Activated naive CD4-positive, alpha-beta T cell treated with anti-CD3 and anti-CD28 coated beads, Interleukin-2, amount 50 U/mL, for 72 hours (primary cell): ENCODE data around the gene THRB. TPM values are rescaled to one million over a fixed set of nuclear protein-coding genes. Genes with fewer than 3 reads are reported as not detected.

Experiments used
- ATAC-seq, 2 donors: fragments of 150-1000 bp; cut with Tn5 transposase; 2 replicates each; pipeline ENCODE4 v1.10.0; 2021; ENCODE audit warnings: mild to moderate bottlenecking in 2 of 2, moderate library complexity in 2 of 2
- DNase-seq, 2 donors: peaks; one replicate each; pipeline ENCODE4 v3.0.0; 2021 to 2022; ENCODE audit warnings: low spot score in 2 of 2
- H3K27ac Mint-ChIP-seq, 2 donors: one replicate each; pipeline ENCODE4 v1.8.0; 2022; ENCODE audit warnings: mild to moderate bottlenecking in 2 of 2, mixed read lengths in 2 of 2
- H3K36me3 Mint-ChIP-seq, 2 donors: one replicate each; pipeline ENCODE4 v1.8.0; 2022; ENCODE audit warnings: mixed read lengths in 2 of 2
- H3K9me3 Mint-ChIP-seq, 2 donors: one replicate each; pipeline ENCODE4 v1.8.0; 2022; ENCODE audit warnings: mixed read lengths in 2 of 2
- total RNA-seq, 2 donors: library from RNA; stranded (reverse); gene quantifications; one replicate each; pipeline ENCODE4 v1.2.3, GENCODE V29; 2022

THRB gene
- total RNA-seq, 2 donors from 2014 or later, result not detected

DNA sequence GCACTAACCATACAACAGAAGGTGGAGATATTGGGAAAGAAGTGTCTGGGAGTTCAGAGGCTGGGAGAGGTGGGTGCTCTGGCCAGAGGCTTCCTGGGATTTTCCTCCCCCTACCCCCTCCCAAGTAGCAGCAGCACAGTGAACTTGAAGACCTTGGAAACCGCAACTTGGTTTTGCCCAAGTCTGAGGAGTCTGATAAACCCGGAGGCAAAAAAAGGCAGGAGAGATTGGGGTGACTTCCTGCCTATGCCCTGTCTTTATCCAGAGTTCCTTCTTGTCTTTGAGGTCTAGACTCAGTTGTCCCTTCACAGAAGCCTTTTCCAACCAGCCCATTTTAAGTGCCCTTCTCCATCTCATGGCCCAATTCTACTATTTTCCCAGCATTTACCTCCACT is 25.4 kb upstream of the THRB start:
- Mint-ChIP-seq H3K27ac (no peak overlapping the region), H3K9me3 (peaks cover 0 to 5% of the 10 kb centered on the region in 2 donors), H3K36me3 (peaks cover 8 to 15% of the 10 kb centered on the region in 2 donors)
- DNase-seq, result no peak
- no peak for ATAC-seq

DNA sequence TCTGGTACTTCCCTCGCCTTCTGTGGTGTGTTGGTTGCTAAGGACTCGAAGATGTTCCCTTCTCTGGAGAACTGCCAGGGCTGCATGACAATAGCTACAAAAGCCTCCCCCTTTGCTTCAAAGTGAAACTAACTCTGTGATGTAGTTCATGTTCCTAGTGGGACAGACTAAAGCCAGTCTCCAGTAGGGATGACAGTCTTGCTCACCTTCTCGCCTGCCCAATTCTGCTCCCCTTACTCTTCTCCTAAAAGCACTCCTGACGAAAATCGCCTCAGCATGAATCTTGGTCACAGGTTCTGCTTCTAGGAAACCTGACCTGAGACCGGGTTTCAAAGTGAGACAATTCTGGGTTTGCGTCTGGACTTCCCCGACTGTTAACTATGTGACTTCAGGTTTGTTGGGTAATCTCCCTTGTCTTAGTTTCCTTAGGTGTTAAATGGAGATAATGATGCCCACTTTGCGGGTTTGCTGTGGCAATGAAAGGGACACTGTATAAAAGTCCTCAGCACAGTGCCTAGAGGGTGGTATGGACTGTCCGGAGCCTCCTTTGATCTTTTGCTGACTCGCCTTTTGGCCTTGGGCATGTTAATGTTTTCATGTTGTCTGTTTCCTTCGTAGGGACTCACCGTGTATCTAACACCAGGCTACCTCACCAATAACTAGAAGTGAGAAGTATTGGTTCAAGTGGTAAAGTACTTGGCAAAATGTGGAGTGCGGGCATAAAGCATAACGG is 24.9 kb upstream of the THRB start:
- Mint-ChIP-seq H3K9me3 (peaks cover 0 to 5% of the 10 kb centered on the region in 2 donors), H3K27ac (no peak overlapping the region), H3K36me3 (peaks cover 8 to 15% of the 10 kb centered on the region in 2 donors)
- no peak for ATAC-seq
- no peak for DNase-seq

DNA sequence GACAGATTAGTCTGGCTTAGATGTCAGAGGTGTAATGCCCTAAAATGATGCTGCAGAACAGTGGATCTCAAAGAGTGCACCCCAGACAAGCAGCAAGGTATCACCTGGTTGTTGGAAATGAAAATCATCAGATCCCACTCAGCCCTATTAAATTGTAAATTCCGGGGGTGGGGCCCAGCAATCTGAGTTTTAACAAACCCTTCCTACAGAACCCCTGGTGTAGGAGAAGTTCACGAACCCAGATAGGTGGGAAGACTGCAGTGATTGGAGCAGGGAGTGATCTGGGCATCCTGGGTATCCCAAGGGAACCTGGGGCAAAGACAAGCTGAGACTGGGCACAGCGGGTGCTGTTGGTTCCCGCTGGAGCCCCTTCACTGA is 24.3 kb upstream of the THRB start:
- H3K9me3 Mint-ChIP-seq, result peaks cover 0 to 5% of the 10 kb centered on the region in 2 donors
- H3K36me3 Mint-ChIP-seq, result peaks cover 8 to 15% of the 10 kb centered on the region in 2 donors
- no peak overlapping the region for H3K27ac Mint-ChIP-seq
- ATAC-seq, result no peak
- no peak for DNase-seq

GRCh38 chr3:24514119-24514518 is 19.5 kb upstream of the THRB start:
- H3K36me3 Mint-ChIP-seq, result no peaks in the 10 kb centered on the region
- peaks cover 0 to 4% of the 10 kb centered on the region in 2 donors for H3K9me3 Mint-ChIP-seq
- ATAC-seq (no peak), DNase-seq (no peak)
- no peak overlapping the region for H3K27ac Mint-ChIP-seq

- peaks cover 2 to 4% of the 10 kb centered on the region in 2 donors for H3K9me3 Mint-ChIP-seq
- no peak overlapping the region for H3K27ac Mint-ChIP-seq
- ATAC-seq (no peak), DNase-seq (no peak)
- H3K36me3 Mint-ChIP-seq, result no peaks in the 10 kb centered on the region
Observed at GRCh38 chr3:24513463-24513862, 18.8 kb upstream of the THRB start.

DNA sequence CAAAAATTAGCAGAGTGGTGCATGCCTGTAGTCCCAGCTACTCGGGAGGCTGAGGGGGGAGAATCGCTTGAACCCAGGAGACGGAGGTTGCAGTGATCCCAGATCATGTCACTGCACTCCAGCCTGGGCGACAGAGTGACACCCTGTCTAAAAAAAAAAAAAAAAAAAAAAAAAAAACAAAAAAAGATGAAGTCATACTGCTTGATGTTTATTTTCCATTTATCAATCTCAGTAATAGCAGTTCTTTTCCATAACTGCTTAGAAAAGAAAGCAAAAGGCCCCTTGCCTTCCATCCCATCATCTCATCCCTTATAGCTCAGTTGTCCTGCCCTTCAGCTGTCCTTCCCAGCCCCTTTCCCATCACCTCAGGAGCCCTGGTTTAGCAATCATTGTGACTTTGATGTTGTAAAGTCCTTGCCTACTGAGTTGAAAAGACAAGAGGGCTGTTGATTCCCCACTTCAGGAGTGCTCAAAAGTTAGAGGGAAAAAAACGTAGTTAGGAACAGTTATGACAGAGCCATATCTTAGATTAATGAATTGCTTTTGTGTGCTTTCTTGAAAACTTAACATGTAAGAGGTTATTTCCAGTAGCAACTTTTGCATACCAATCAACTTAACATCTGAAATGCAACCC is 18.0 kb upstream of the THRB start:
- ATAC-seq (no peak), DNase-seq (no peak)
- Mint-ChIP-seq H3K36me3 (no peaks in the 10 kb centered on the region), H3K9me3 (peaks cover 3 to 4% of the 10 kb centered on the region in 2 donors), H3K27ac (no peak overlapping the region)

DNA sequence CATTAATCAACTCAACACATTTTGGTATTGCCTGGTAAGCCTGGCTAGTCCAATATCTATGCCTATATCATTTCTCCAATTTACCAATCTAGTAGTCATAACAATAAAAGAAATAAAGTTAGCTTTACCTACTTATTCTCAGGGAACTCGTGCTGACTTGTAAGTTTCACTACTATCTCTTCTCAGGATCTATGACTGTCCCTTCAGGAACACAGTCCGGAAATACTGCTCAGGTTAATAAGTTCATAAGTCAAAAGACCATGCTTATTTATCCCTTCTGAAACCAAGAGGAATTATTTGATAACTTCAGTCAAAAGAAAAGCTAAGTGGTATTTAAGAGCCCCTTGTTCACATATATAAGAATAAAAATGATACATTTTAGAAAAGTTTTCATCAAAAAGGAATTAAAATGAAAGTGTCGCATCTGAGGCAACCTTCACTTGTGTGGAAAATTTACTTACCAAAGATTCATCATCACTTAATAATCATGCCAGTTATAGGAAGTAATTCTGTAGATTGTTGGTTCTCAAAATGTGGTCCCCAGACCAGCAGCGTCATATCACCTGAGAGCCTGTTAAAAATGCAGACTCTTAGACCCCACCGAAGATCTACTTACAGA is 15.5 kb upstream of the THRB start:
- H3K27ac Mint-ChIP-seq, result no peak overlapping the region
- DNase-seq, result no peak
- H3K9me3 Mint-ChIP-seq, result peaks cover 3 to 4% of the 10 kb centered on the region in 2 donors
- ATAC-seq, result no peak
- H3K36me3 Mint-ChIP-seq, result no peaks in the 10 kb centered on the region

- ATAC-seq (peak in 1 of 2 donors; percentile 79), DNase-seq (no peak)
- H3K9me3 Mint-ChIP-seq, result peaks cover 3 to 11% of the 10 kb centered on the region in 2 donors
- H3K36me3 Mint-ChIP-seq, result no peaks in the 10 kb centered on the region
- no peak overlapping the region for H3K27ac Mint-ChIP-seq
Observed at GRCh38 chr3:24508423-24508839, 13.8 kb upstream of the THRB start.

DNA sequence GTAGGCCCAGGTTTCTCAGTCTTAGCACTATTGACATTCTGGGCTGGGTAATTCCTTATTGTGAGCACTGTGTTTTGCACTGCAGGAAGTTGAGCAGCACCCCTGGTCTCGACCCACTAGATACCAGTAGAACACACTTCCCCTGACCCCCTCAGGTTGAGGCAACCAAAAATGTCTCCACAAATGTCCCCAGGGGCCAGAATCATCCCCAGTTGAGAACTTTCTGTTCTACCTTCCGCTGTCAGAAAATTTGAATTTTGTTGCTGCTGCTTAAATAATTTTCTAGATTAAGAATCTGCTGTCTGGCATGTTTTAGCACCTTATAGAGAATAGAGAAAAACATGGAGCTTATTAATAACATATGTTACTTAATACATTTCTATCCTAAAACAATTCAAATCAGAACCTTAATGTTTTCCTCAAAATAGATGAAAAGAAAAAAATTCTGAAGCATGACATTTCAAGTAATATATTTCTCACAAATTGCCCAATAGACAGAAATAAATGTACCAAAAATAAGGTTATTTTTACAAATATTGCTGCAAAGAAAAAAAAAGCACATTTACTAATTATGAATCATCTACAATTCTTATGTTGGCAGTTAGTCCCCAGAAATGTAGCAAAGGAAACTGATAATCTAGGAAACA is 13.2 kb upstream of the THRB start:
- DNase-seq, result no peak
- H3K27ac Mint-ChIP-seq, result no peak overlapping the region
- ATAC-seq, result no peak

DNA sequence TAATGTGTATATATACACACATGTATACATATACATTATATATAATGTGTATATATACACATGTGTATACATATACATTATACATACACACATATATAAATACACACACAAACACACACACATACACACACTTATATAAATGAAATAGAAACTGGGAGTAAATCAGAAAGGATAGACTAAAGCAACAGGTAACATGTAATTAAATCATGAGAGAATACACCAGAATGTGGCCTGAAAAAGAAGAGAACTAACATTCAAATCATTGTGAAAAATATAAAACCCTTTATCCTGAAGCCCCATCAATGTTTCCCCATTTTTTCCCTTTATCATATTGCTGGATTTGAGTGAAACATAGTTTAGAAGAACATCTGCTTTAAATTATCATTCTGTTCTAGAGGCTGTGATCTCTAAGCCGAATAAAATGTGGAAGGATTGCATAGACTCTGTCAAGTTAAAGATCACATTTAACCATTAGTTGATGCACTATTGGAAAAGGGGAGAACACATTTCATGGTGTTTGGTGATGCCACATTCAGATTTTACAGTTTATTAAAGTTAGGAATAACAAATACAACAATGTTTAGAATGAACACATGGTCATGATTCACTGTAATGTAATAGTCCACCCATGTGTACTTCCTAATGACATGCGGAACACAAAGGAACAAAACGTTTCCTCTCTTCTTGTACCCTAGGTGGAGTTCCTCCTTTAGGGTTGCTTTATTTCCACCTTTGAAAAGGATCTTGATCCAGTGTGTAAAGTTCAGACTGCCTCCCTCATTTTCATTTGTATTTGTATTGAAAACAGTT is 12.5 kb upstream of the THRB start:
- ATAC-seq (no peak), DNase-seq (no peak)
- Mint-ChIP-seq H3K36me3 (no peaks in the 10 kb centered on the region), H3K27ac (no peak overlapping the region), H3K9me3 (peaks cover 3 to 11% of the 10 kb centered on the region in 2 donors)

More for the DNA sequence above, 13.2 kb upstream of the THRB start:
- Mint-ChIP-seq H3K9me3 (peaks cover 3 to 11% of the 10 kb centered on the region in 2 donors), H3K36me3 (no peaks in the 10 kb centered on the region)

- ATAC-seq, result no peak
- no peak for DNase-seq
- Mint-ChIP-seq H3K36me3 (no peaks in the 10 kb centered on the region), H3K27ac (no peak overlapping the region), H3K9me3 (peaks cover 3 to 9% of the 10 kb centered on the region in 2 donors)
Observed at GRCh38 chr3:24505691-24506550, 11.3 kb upstream of the THRB start.

- Mint-ChIP-seq H3K9me3 (peaks cover 3 to 7% of the 10 kb centered on the region in 2 donors), H3K27ac (no peak overlapping the region), H3K36me3 (no peaks in the 10 kb centered on the region)
- DNase-seq (no peak), ATAC-seq (no peak)
Observed at GRCh38 chr3:24504772-24505171, 10.1 kb upstream of the THRB start.

DNA sequence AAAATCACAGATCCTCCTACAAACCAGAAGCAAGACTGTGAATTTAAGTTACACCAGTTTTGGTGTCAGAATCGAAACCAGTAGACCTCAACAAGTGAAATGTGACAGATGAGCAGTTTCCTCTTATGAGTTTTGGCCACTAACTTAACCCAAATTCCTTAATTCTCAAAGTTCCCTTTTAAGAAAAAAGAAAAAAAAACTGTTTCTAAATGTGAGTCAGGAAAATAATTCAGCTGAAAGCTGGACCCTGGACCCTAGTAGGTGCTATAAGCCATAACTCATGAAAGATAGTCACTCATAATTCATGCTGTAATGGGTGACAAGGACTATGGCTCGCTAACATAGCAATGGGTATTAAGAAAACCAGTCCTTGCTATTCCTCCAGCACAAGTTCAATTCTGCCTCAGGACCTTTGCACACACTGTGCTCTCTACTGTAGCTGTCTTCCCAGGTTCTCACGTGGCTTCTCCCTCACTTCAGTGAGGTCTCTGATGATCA is 9.0 kb upstream of the THRB start:
- H3K27ac Mint-ChIP-seq, result no peak overlapping the region
- peaks cover 3 to 7% of the 10 kb centered on the region in 2 donors for H3K9me3 Mint-ChIP-seq
- DNase-seq (no peak), ATAC-seq (peak in 1 of 2 donors; percentile 46)
- H3K36me3 Mint-ChIP-seq, result no peaks in the 10 kb centered on the region

GRCh38 chr3:24502690-24503089 is 8.0 kb upstream of the THRB start:
- no peak for DNase-seq
- Mint-ChIP-seq H3K9me3 (peaks cover 0 to 7% of the 10 kb centered on the region in 2 donors), H3K27ac (no peak overlapping the region), H3K36me3 (no peaks in the 10 kb centered on the region)
- ATAC-seq, result no peak

GRCh38 chr3:24500806-24501205 is 6.2 kb upstream of the THRB start:
- no peak overlapping the region for H3K27ac Mint-ChIP-seq
- DNase-seq (no peak), ATAC-seq (no peak)
- H3K36me3 Mint-ChIP-seq, result no peaks in the 10 kb centered on the region
- H3K9me3 Mint-ChIP-seq, result peaks cover 0 to 7% of the 10 kb centered on the region in 2 donors
